Measurements from ENCODE around the gene KIF26B.
"Not testable (repeated sequence)": the region's sequence is repeated elsewhere in the genome, so short reads cannot be mapped to it uniquely, and the experiment has no call there.

The KIF26B gene

GRCh38 chr1:245716561-245716960, 561.8 kb downstream of the KIF26B start:
- H3K4me3 ChIP-seq (ENCODE audit: low read depth, low read length) = no peak overlapping the region
- no peak for TF ChIP-seq CTCF (IDR thresholded peaks at IDR 0.05; ENCODE audit: low read depth, low read length, missing control alignments)
- DNase-seq (ENCODE audit: low read depth) = no peak
- in situ Hi-C loops (cut with HindIII; ENCODE audit: low sequenced_read_pairs) = no loop called here

- in situ Hi-C loops (cut with HindIII; ENCODE audit: low sequenced_read_pairs) = no loop called here
- no peak for DNase-seq (ENCODE audit: low read depth)
- no peak for TF ChIP-seq CTCF (IDR thresholded peaks at IDR 0.05; ENCODE audit: low read depth, low read length, missing control alignments)
- H3K4me3 ChIP-seq (ENCODE audit: low read depth, low read length) = no peak overlapping the region
These were observed 562.8 kb downstream of the KIF26B start for GRCh38 chr1:245717611-245718010.

- H3K4me3 ChIP-seq (ENCODE audit: low read depth, low read length) = no peak overlapping the region
- no peak for TF ChIP-seq CTCF (IDR thresholded peaks at IDR 0.05; ENCODE audit: low read depth, low read length, missing control alignments)
- no peak for DNase-seq (ENCODE audit: low read depth)
- in situ Hi-C loops (cut with HindIII; ENCODE audit: low sequenced_read_pairs) = no loop called here
These were observed 563.3 kb downstream of the KIF26B start for GRCh38 chr1:245718123-245718522.

GRCh38 chr1:245718951-245719350, 564.2 kb downstream of the KIF26B start:
- DNase-seq (ENCODE audit: low read depth) = no peak
- TF ChIP-seq CTCF (IDR thresholded peaks at IDR 0.05; ENCODE audit: low read depth, low read length, missing control alignments) = no peak
- no peak overlapping the region for H3K4me3 ChIP-seq (ENCODE audit: low read depth, low read length)
- in situ Hi-C loops (cut with HindIII; ENCODE audit: low sequenced_read_pairs) = no loop called here

- DNase-seq (ENCODE audit: low read depth) = no peak
- no peak overlapping the region for H3K4me3 ChIP-seq (ENCODE audit: low read depth, low read length)
- in situ Hi-C loops (cut with HindIII; ENCODE audit: low sequenced_read_pairs) = no loop called here
- TF ChIP-seq CTCF (IDR thresholded peaks at IDR 0.05; ENCODE audit: low read depth, low read length, missing control alignments) = no peak
These were observed 566.7 kb downstream of the KIF26B start for GRCh38 chr1:245721488-245721887.

- H3K4me3 ChIP-seq (ENCODE audit: low read depth, low read length); DNase-seq (ENCODE audit: low read depth); in situ Hi-C loops (cut with HindIII; ENCODE audit: low sequenced_read_pairs): not testable (repeated sequence)
These were observed 573.2 kb downstream of the KIF26B start for GRCh38 chr1:245728035-245728434.

GRCh38 chr1:245730801-245731200, 576.0 kb downstream of the KIF26B start:
- no peak for TF ChIP-seq CTCF (IDR thresholded peaks at IDR 0.05; ENCODE audit: low read depth, low read length, missing control alignments)
- H3K4me3 ChIP-seq (ENCODE audit: low read depth, low read length) = no peak overlapping the region
- DNase-seq (ENCODE audit: low read depth) = no peak
- in situ Hi-C loops (cut with HindIII; ENCODE audit: low sequenced_read_pairs) = no loop called here

- in situ Hi-C loops (cut with HindIII; ENCODE audit: low sequenced_read_pairs); H3K4me3 ChIP-seq (ENCODE audit: low read depth, low read length); DNase-seq (ENCODE audit: low read depth): not testable (repeated sequence)
These were observed 585.6 kb downstream of the KIF26B start for GRCh38 chr1:245740336-245740735.

All from astrocyte of the cerebellum (primary cell).